GM12801 (cell line): Measurements from ENCODE around the gene PNLIPRP2.

ENCODE experiments used
- TF ChIP-seq, protein P1 (sequence below): IDR thresholded peaks from one replicate; pipeline ENCODE4 v1.5.1; 2011; ENCODE audit warnings: control low read depth; ENCODE audit not compliant: insufficient read length; ENCODE audit errors: extremely low read depth

The PNLIPRP2 gene

DNA sequence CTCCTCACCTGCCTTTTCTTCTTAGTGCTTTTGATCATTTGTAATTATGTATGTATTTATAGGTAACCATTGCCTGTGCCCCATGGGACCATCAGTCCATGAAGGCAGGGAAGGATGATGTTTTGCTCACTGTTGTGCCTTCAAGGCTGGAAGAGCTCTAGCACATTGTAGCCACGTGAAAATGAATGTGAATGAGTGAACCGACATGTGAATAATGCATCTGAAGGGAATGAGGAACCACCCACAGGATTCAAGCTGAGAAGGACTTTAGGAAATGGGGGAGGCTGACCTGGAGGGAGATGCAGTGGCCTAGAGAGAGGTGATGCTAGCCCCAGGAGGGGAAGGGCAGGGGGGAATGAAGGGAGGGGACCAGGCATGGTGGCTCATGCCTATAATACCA, 6.0 kb upstream of the PNLIPRP2 start:
- TF ChIP-seq, protein P1, sequence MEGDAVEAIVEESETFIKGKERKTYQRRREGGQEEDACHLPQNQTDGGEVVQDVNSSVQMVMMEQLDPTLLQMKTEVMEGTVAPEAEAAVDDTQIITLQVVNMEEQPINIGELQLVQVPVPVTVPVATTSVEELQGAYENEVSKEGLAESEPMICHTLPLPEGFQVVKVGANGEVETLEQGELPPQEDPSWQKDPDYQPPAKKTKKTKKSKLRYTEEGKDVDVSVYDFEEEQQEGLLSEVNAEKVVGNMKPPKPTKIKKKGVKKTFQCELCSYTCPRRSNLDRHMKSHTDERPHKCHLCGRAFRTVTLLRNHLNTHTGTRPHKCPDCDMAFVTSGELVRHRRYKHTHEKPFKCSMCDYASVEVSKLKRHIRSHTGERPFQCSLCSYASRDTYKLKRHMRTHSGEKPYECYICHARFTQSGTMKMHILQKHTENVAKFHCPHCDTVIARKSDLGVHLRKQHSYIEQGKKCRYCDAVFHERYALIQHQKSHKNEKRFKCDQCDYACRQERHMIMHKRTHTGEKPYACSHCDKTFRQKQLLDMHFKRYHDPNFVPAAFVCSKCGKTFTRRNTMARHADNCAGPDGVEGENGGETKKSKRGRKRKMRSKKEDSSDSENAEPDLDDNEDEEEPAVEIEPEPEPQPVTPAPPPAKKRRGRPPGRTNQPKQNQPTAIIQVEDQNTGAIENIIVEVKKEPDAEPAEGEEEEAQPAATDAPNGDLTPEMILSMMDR, result no peak

DNA sequence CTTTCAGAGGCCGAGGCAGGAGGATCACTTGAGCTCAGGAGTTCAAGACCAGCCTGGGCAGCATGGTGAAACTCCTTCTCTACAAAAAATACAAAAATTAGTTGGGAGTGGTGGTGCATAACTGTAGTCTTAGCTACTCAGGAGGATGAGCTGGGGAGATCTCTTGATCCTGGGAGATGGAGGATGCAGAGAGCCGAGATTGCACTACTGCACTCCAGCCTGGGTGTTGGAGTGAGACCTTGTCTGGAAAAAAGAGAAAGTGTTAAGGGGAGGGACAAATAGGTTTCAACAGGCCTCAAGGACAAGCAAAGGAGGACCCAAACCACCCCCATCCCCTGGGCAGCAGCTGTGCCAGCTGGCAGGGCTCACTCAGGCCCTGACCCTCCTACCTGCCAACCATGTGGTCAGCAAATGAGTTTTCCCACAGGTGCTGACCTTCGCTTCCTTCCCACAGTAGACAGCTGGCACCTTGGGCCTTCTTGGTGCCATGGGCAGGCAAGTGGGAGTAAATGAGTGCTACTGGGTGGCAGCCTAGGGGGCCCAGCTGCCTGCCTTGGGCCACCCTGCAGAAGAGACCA, 5.5 kb upstream of the PNLIPRP2 start:
- TF ChIP-seq, protein P1, result no peak

DNA sequence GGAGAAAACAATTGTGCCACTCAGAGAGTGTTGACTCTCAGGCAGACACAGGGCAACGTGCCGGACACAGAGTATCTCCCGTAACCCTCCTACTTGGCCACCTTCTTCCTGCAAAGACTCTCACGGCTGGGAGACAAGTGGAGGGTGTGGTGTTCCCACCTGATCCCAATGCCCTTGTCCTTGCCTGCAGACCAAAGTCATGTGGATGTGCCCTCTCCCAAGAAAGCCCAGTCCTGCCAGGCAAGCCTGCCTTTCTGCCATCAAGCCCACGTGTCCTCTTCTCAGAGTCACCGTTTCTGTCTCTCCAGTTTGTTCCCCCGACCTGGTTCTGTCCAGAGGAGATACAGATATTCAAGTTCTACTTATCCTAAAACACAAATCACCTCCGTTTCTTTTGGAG, 723 bp downstream of the PNLIPRP2 start:
- TF ChIP-seq, protein P1, result no peak

DNA sequence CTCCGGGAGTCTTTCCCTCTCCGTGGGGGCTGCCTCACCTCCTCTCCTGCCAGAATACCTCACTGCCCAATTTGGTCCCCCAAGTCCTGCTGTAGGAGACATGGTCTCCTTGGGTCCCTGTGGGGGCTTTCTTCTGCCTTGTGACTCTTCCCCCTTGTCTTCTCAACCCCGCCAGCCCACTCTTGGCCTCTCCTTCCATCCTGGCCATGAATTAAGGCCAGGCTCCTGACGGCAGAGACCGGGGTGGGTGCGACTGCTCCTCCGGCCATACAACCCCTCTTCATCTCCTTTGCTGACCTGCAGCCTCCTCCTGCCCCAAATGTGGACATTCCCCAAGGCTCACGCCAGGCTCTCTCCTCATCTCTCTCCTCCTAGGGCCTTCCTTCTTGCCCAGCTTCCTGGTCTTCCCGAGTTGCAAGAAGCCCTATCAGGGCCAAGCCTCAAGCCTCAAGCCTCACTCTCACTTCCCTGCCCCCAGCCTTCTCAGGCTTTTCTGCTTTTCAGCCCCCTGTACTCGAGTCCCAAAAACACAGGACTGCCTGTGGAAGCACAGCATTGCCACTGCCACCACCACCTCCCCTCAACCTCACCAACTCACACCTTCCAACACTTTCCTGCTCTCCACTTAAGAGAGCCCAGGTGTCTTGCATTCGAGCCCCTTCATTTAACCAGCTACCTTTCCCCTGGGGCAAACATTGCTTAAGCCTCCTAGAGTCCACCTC, 1.3 kb downstream of the PNLIPRP2 start:
- TF ChIP-seq, protein P1, result no peak

DNA sequence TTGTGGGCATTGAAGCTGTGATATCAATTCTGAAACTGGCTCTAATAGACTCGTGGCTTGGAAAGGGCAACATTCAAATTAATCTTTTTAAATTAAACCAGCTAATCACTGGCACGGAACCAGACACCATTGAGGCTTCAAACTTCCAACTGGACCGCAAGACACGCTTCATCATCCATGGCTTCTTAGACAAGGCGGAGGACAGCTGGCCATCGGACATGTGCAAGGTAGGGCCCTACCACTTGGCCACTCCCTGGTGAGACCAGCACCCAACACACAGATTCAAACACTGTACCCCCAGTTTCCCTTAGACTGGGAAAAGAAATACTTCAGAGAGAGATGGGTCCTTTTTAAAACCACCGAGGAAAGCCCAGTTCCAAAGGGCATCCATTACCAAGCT, 5.1 kb downstream of the PNLIPRP2 start:
- TF ChIP-seq, protein P1, result no peak

DNA sequence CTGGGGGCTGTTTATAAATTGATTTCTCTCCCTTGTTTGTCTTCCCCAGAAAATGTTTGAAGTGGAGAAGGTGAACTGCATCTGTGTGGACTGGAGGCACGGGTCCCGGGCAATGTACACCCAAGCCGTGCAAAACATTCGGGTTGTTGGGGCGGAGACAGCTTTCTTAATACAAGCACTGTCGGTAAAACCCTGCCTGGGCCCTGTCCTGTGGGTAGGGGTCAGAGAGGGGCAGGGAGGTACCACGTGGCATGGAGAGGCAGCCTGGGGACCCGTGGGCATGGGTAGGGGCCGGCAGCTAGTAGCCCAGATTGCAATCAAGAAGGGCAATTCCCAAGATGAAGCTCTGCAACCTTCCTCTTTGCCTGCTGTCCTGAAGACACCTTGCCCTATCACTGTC, 6.1 kb downstream of the PNLIPRP2 start:
- TF ChIP-seq, protein P1, result no peak

DNA sequence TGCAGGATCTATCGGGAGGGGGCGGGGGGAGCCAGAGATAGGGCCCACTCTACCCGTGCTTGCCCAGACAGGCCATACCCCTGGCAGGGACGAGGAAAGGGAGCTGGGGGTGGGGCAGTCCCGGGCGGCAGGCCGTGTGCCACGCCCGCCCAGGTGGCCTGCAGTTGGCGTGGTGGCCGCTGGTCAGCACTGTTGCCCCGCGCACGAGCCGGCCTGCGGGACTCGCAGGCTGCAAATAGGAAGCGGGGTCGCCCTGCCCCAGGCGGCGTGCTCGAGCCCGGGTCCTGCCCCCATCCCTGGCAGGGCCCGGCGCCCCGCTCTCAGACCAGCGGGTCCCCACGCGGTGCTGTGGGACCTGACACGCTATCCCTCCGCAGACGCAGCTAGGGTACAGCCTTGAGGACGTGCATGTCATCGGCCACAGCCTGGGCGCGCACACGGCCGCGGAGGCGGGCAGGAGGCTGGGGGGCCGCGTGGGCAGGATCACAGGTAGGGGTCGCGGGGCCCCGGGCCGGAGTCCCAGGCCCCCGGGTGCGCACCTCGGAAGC, 6.7 kb downstream of the PNLIPRP2 start:
- TF ChIP-seq, protein P1, result no peak
